ENCODE measurements around the gene CHST15.

CHST15 gene

GRCh38 chr10:124062390-124062789 lies 31.0 kb downstream of the CHST15 start:
- DNase-seq = no peak

GRCh38 chr10:124061030-124061429 lies 32.4 kb downstream of the CHST15 start:
- no peak for DNase-seq

- no peak for DNase-seq
Observed at GRCh38 chr10:124060148-124060720, 33.2 kb downstream of the CHST15 start.

- no peak for DNase-seq
Observed at GRCh38 chr10:124059551-124059950, 33.8 kb downstream of the CHST15 start.

- DNase-seq = no peak
Observed at GRCh38 chr10:124058346-124059003, 34.9 kb downstream of the CHST15 start.

GRCh38 chr10:124057601-124058000 lies 35.8 kb downstream of the CHST15 start:
- no peak for DNase-seq

- no peak for DNase-seq
Observed at GRCh38 chr10:124056337-124056980, 36.9 kb downstream of the CHST15 start.

GRCh38 chr10:124053971-124054370 lies 39.4 kb downstream of the CHST15 start:
- DNase-seq = no peak

- DNase-seq = no peak
Observed at GRCh38 chr10:124052561-124052960, 40.8 kb downstream of the CHST15 start.

- no peak for DNase-seq
Observed at GRCh38 chr10:124050021-124051015, 43.1 kb downstream of the CHST15 start.

GRCh38 chr10:124049484-124049883 lies 43.9 kb downstream of the CHST15 start:
- no peak for DNase-seq

- DNase-seq = no peak
Observed at GRCh38 chr10:124048371-124049290, 44.8 kb downstream of the CHST15 start.

GRCh38 chr10:124047427-124048152 lies 45.8 kb downstream of the CHST15 start:
- no peak for DNase-seq

GRCh38 chr10:124045801-124046355 lies 47.5 kb downstream of the CHST15 start:
- DNase-seq = no peak

- no peak for DNase-seq
Observed at GRCh38 chr10:124045276-124045675, 48.1 kb downstream of the CHST15 start.

- DNase-seq = no peak
Observed at GRCh38 chr10:124044143-124044862, 49.1 kb downstream of the CHST15 start.

- DNase-seq = no peak
Observed at GRCh38 chr10:124043310-124044142, 49.9 kb downstream of the CHST15 start.

GRCh38 chr10:124042656-124043309 lies 50.6 kb downstream of the CHST15 start:
- no peak for DNase-seq
